Measurements from ENCODE around the gene KCTD20. TPM values are rescaled to one million over a fixed set of nuclear protein-coding genes. Genes with fewer than 3 reads are reported as not detected.

Gene KCTD20
- total and polyA plus RNA-seq, 2 of the 13 experiments (the other 11 are each of a cell fraction or from before 2014, with no cell fraction given), result 52.7 to 67.1 TPM

- TF ChIP-seq AKNA (CRISPR knock-in tag; IDR thresholded peaks at IDR 0.05; ENCODE audit: borderline replicate concordance) (no peak), MTF2 (CRISPR knock-in tag; IDR thresholded peaks at IDR 0.05; ENCODE audit: borderline replicate concordance) (no peak), ZFP90 (CRISPR knock-in tag; IDR thresholded peaks at IDR 0.05; ENCODE audit: borderline replicate concordance) (no peak), ZNF747 (CRISPR knock-in tag; IDR thresholded peaks at IDR 0.05; ENCODE audit: borderline replicate concordance) (no peak), ZNF773 (CRISPR knock-in tag; IDR thresholded peaks at IDR 0.05; ENCODE audit: borderline replicate concordance) (no peak), ZNF207 (IDR thresholded peaks at IDR 0.05; ENCODE audit: borderline replicate concordance) (no peak)
Measured at GRCh38 chr6:36536873-36537547, 94.2 kb downstream of the KCTD20 start (continued).

Data from HepG2 (cell line).